DND-41 (cell line): ENCODE data around the gene ZNF277.

Source experiments
- ATAC-seq: fragments of 200-7000 bp; cut with Tn5 transposase; 3 replicates; pipeline ENCODE4 v1.9.1; 2021; ENCODE audit warnings: low read depth; ENCODE audit not compliant: insufficient read depth
- DNase-seq: peaks from one replicate; pipeline ENCODE4 v3.0.0-alpha.2; 2020
- H2AFZ ChIP-seq: 2 replicates; pipeline ENCODE4 v1.6.0; 2012; ENCODE audit warnings: low read depth, low read length
- H3K27ac ChIP-seq: 2 replicates; pipeline ENCODE4 v1.5.1; 2012; ENCODE audit warnings: low read length, inconsistent platforms
- H3K27me3 ChIP-seq: fragments of 200-600 bp; sonication (generic); 2 replicates; pipeline ENCODE4 v1.6.0; 2012; ENCODE audit warnings: low read length, mild to moderate bottlenecking, inconsistent platforms; ENCODE audit not compliant: insufficient read depth, poor library complexity
- H3K36me3 ChIP-seq: 2 replicates; pipeline ENCODE4 v1.5.1; 2012; ENCODE audit warnings: low read length, inconsistent platforms; ENCODE audit not compliant: insufficient read depth
- H3K4me1 ChIP-seq: 2 replicates; pipeline ENCODE4 v1.5.1; 2012; ENCODE audit warnings: mild to moderate bottlenecking, low read length; ENCODE audit not compliant: insufficient read depth
- H3K4me2 ChIP-seq: 2 replicates; pipeline ENCODE4 v1.6.0; 2012; ENCODE audit warnings: mild to moderate bottlenecking, moderate library complexity, low read length, inconsistent platforms; ENCODE audit not compliant: insufficient read depth
- H3K4me3 ChIP-seq, 2 experiments: fragments of 200-600 bp in 1 of 2; shearing (Covaris generic) in 1 of 2; 2 replicates each; pipeline ENCODE4 v1.5.1; 2012 to 2016; ENCODE audit warnings: inconsistent platforms in 2 of 2, low read length in 2 of 2, mild to moderate bottlenecking in 2 of 2, low read depth in 1 of 2, moderate library complexity in 1 of 2
- H3K79me2 ChIP-seq: 2 replicates; pipeline ENCODE4 v1.6.0; 2012; ENCODE audit warnings: low read length, inconsistent platforms; ENCODE audit not compliant: insufficient read depth
- H3K9ac ChIP-seq: 2 replicates; pipeline ENCODE4 v1.6.0; 2012; ENCODE audit warnings: low read depth, mild to moderate bottlenecking, inconsistent platforms, low read length, moderate library complexity
- H3K9me3 ChIP-seq: 2 replicates; pipeline ENCODE4 v1.5.1; 2012; ENCODE audit warnings: low read length, moderate library complexity, mild to moderate bottlenecking, inconsistent platforms; ENCODE audit not compliant: insufficient read depth, severe bottlenecking
- H4K20me1 ChIP-seq: 2 replicates; pipeline ENCODE4 v1.6.0; 2012; ENCODE audit warnings: low read length; ENCODE audit not compliant: insufficient read depth
- EZH2 ChIP-seq: IDR thresholded peaks from 3 replicates; pipeline ENCODE4 v1.6.1; 2012; ENCODE audit warnings: borderline replicate concordance, low read depth, mild to moderate bottlenecking, moderate library complexity, low read length, inconsistent platforms; ENCODE audit not compliant: severe bottlenecking
- TF ChIP-seq, protein P1 (sequence below): IDR thresholded peaks from 2 replicates; pipeline ENCODE4 v1.5.1; 2012; ENCODE audit warnings: borderline replicate concordance, low read length, moderate library complexity, mild to moderate bottlenecking; ENCODE audit not compliant: poor library complexity, severe bottlenecking; ENCODE audit errors: extremely low read depth

The ZNF277 gene

DNA sequence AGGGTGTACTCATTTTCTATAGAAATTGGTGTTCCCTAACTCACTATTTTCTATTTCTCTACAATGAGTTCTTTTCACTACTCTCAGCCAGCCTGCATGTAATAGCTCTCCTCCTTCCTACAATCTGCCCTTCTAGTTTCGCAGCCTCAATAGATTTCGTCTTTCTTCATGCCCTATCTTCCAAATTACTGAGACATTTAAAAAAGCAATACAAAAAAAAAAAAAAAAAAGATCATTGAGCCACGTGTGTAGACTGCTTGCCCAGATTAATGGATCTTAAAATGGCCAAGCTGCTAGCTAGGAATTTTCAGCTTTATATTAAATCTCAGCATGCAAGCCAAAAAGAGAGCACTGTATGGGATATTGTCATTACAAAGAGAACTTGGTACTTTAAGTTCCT, 55.5 kb downstream of the ZNF277 start:
- TF ChIP-seq, protein P1, sequence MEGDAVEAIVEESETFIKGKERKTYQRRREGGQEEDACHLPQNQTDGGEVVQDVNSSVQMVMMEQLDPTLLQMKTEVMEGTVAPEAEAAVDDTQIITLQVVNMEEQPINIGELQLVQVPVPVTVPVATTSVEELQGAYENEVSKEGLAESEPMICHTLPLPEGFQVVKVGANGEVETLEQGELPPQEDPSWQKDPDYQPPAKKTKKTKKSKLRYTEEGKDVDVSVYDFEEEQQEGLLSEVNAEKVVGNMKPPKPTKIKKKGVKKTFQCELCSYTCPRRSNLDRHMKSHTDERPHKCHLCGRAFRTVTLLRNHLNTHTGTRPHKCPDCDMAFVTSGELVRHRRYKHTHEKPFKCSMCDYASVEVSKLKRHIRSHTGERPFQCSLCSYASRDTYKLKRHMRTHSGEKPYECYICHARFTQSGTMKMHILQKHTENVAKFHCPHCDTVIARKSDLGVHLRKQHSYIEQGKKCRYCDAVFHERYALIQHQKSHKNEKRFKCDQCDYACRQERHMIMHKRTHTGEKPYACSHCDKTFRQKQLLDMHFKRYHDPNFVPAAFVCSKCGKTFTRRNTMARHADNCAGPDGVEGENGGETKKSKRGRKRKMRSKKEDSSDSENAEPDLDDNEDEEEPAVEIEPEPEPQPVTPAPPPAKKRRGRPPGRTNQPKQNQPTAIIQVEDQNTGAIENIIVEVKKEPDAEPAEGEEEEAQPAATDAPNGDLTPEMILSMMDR = no peak
- no peak for TF ChIP-seq EZH2
- Histone ChIP-seq H4K20me1 (peaks cover 5% of the 10 kb centered on the region; the same call in 1 of the 2 replicates), H3K4me3 (no peak overlapping the region), H3K4me1 (no peaks in the 10 kb centered on the region), H3K27me3 (no peaks in the 10 kb centered on the region), H3K4me2 (no peak overlapping the region), H3K9me3 (no peaks in the 10 kb centered on the region), H3K9ac (no peak overlapping the region), H3K36me3 (no peaks in the 10 kb centered on the region), H2AFZ (no peak overlapping the region), H3K79me2 (peaks cover 19% of the 10 kb centered on the region; the same call in 1 of the 2 replicates), H3K27ac (no peak overlapping the region)
- ATAC-seq (no peak), DNase-seq (no peak)

DNA sequence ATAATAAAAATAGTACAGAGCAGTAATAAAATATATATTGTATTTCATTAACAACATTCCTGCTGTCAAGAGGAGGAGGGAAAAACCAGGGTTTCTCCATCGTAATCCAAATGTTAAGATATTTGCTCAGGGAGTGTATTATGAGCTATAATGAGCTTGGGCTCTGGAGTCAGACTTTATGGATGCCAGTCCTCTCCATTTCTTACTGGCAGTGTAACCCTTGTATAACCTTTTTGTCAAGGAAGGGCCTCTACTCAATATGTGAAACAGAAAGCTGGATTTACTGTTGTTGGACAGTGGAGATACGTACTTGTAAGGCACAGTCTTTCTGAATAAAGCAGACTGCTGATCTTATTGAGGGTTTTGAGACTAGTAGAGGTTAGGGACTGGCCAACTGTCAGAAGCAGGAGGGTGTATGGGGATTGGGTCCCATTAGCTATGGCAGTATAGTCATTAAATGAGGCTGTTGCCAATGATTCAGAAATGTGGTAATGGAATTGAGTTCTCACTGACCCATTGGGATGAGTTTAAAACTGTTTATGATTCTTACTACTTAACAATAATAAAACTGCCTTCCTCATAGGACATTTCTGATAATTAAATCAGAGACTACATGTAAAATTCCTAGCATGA, 56.5 kb downstream of the ZNF277 start:
- TF ChIP-seq EZH2 = no peak
- TF ChIP-seq, protein P1 = no peak
- Histone ChIP-seq H3K79me2 (peaks cover 14% of the 10 kb centered on the region; the same call in 1 of the 2 replicates), H3K9ac (no peak overlapping the region), H3K36me3 (no peaks in the 10 kb centered on the region), H2AFZ (no peak overlapping the region), H3K4me3 (no peak overlapping the region), H3K27me3 (no peaks in the 10 kb centered on the region), H3K27ac (no peak overlapping the region), H3K4me2 (no peak overlapping the region), H3K4me1 (no peaks in the 10 kb centered on the region), H3K9me3 (no peaks in the 10 kb centered on the region), H4K20me1 (peaks cover 8% of the 10 kb centered on the region; the same call in 1 of the 2 replicates)
- DNase-seq = no peak
- no peak for ATAC-seq

DNA sequence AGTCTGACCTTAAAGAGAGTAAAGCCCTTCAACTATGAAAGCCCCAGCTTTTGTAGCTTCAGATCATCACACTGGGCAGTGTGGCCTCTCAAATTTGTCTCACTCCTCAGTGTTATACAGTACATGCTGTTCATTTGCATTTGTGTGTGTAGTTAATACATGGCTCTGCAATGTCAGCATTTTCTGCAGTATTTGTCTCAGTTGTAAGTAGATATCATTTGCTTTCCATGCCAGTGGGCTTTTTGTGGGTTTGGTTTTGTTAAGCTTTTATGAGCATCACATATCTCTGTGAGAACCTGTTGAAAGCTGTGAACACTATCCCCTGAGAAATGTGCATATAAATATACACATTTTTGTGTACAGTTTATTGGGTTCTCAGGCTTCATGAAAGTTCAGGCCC, 57.0 kb downstream of the ZNF277 start:
- no peaks in the 10 kb centered on the region for H3K27me3 ChIP-seq
- H3K4me1 ChIP-seq = no peaks in the 10 kb centered on the region
- H4K20me1 ChIP-seq = peaks cover 8% of the 10 kb centered on the region; the same call in 1 of the 2 replicates
- no peaks in the 10 kb centered on the region for H3K36me3 ChIP-seq
- H3K79me2 ChIP-seq = peaks cover 14% of the 10 kb centered on the region; the same call in 1 of the 2 replicates
- H3K27ac ChIP-seq = no peak overlapping the region
- no peak for DNase-seq
- H3K4me3 ChIP-seq = no peak overlapping the region
- TF ChIP-seq, protein P1 = no peak
- H2AFZ ChIP-seq = no peak overlapping the region
- H3K9ac ChIP-seq = no peak overlapping the region
- H3K4me2 ChIP-seq = no peak overlapping the region
- ATAC-seq = no peak
- no peaks in the 10 kb centered on the region for H3K9me3 ChIP-seq
